ENCODE measurements around the gene ARRB2. TPM values are rescaled to one million over a fixed set of nuclear protein-coding genes. Genes with fewer than 3 reads are reported as not detected.
A peak's percentile ranks its signal among the peaks of the same experiment; 100 is the strongest.

The ARRB2 gene
- total RNA-seq, 3 donors from 2014 or later, result 25.2 to 67.4 (median 42.3) TPM

- DNase-seq (ENCODE audit: low spot score in 2 of 2), result no peak
- intact Hi-C loops (cut with DNase I; ENCODE audit: low total_unique reads), result loop anchor here (10.0 kb wide), 1 partner anchor 152 kb away; no protein-coding TSS in a partner anchor
- Histone ChIP-seq H3K27ac (no peak overlapping the region), H3K27me3 (no peaks in the 10 kb centered on the region), H3K4me1 (peaks cover 0 to 7% of the 10 kb centered on the region in 2 donors), H3K9me3 (no peaks in the 10 kb centered on the region), H3K36me3 (no peaks in the 10 kb centered on the region), H3K4me3 (no peak overlapping the region)
- TF ChIP-seq POLR2A (IDR thresholded peaks at IDR 0.05), result no peak
- no peak for TF ChIP-seq POLR2AphosphoS5 (IDR thresholded peaks at IDR 0.05)
Observed at GRCh38 chr17:4733073-4733531, 22.7 kb downstream of the ARRB2 start.

GRCh38 chr17:4734857-4735475, 24.5 kb downstream of the ARRB2 start:
- Histone ChIP-seq H3K9me3 (no peaks in the 10 kb centered on the region), H3K27ac (no peak overlapping the region), H3K27me3 (no peaks in the 10 kb centered on the region), H3K4me3 (no peak overlapping the region), H3K36me3 (no peaks in the 10 kb centered on the region), H3K4me1 (peaks cover 0 to 7% of the 10 kb centered on the region in 2 donors)
- TF ChIP-seq POLR2AphosphoS5 (IDR thresholded peaks at IDR 0.05) (no peak), CTCF (IDR thresholded peaks at IDR 0.05) (no peak), POLR2A (IDR thresholded peaks at IDR 0.05) (no peak)
- intact Hi-C loops (cut with DNase I; ENCODE audit: low total_unique reads), result loop anchor here (10.0 kb wide), 1 partner anchor 150 kb away; no protein-coding TSS in a partner anchor
- no peak for DNase-seq (ENCODE audit: low spot score in 2 of 2)

GRCh38 chr17:4735876-4736651, 25.6 kb downstream of the ARRB2 start:
- Histone ChIP-seq H3K4me3 (no peak overlapping the region), H3K4me1 (no peaks in the 10 kb centered on the region), H3K9me3 (no peaks in the 10 kb centered on the region), H3K27me3 (no peaks in the 10 kb centered on the region), H3K27ac (no peak overlapping the region), H3K36me3 (no peaks in the 10 kb centered on the region)
- no peak for DNase-seq (ENCODE audit: low spot score in 2 of 2)
- intact Hi-C loops (cut with DNase I; ENCODE audit: low total_unique reads), result loop anchor here (10.0 kb wide), 1 partner anchor 149 kb away; no protein-coding TSS in a partner anchor
- no peak for TF ChIP-seq POLR2A (IDR thresholded peaks at IDR 0.05)
- peak in 1 of 3 donors; percentile 43 for TF ChIP-seq POLR2AphosphoS5 (IDR thresholded peaks at IDR 0.05)
- TF ChIP-seq CTCF (IDR thresholded peaks at IDR 0.05), result no peak

- DNase-seq (ENCODE audit: low spot score in 2 of 2), result peak in 1 of 2 donors; percentile 63
- peak overlapping the region; percentile 87 to 91 (median 89) for H3K4me3 ChIP-seq
- intact Hi-C loops (cut with DNase I; ENCODE audit: low total_unique reads), result loop anchor here (10.0 kb wide), 1 partner anchor 146 kb away; no protein-coding TSS in a partner anchor
- no peaks in the 10 kb centered on the region for H3K27me3 ChIP-seq
- H3K4me1 ChIP-seq, result no peaks in the 10 kb centered on the region
- H3K9me3 ChIP-seq, result no peaks in the 10 kb centered on the region
- peak overlapping the region; percentile 88 to 89 for H3K27ac ChIP-seq
- H3K36me3 ChIP-seq, result no peaks in the 10 kb centered on the region
- TF ChIP-seq POLR2AphosphoS5 (IDR thresholded peaks at IDR 0.05), result peak in 1 of 3 donors; percentile 59
- TF ChIP-seq POLR2A (IDR thresholded peaks at IDR 0.05), result no peak
- TF ChIP-seq CTCF (IDR thresholded peaks at IDR 0.05), result no peak
Observed at GRCh38 chr17:4738136-4739121, 28.0 kb downstream of the ARRB2 start.
